Upper lobe of right lung (tissue), 1 donor: Measurements from ENCODE around the gene NELL1. TPM values are rescaled to one million over a fixed set of nuclear protein-coding genes. Genes with fewer than 3 reads are reported as not detected.

Experiments
- ATAC-seq: fragments of 200-7000 bp; cut with Tn5 transposase; one replicate; pipeline ENCODE4 v1.9.1; 2020; ENCODE audit warnings: mild to moderate bottlenecking, moderate library complexity
- DNase-seq: peaks from one replicate; pipeline ENCODE4 v3.0.0-alpha.2; 2020
- H3K27ac ChIP-seq: fragments of 200-600 bp; one replicate; pipeline ENCODE4 v1.8.0; 2022
- H3K27me3 ChIP-seq: fragments of 200-600 bp; one replicate; pipeline ENCODE4 v1.8.0; 2022; ENCODE audit warnings: mild to moderate bottlenecking
- H3K36me3 ChIP-seq: fragments of 200-600 bp; one replicate; pipeline ENCODE4 v1.8.0; 2022
- H3K4me1 ChIP-seq: fragments of 200-600 bp; one replicate; pipeline ENCODE4 v1.8.0; 2022
- H3K4me3 ChIP-seq: fragments of 200-600 bp; one replicate; pipeline ENCODE4 v1.8.0; 2022; ENCODE audit warnings: mild to moderate bottlenecking
- H3K9me3 ChIP-seq: fragments of 200-600 bp; one replicate; pipeline ENCODE4 v1.8.0; 2022
- intact Hi-C: fragments of 100-400 bp; cut with DNase I; formaldehyde crosslinking; loops from one replicate; pipeline ENCODE4 v1.11.0; 2022
- total RNA-seq: library from RNA; stranded (reverse); fragmentation: NEBNext Ultra II Directional; extraction: Animal tissue kit (Norgen Biotek cat#: 25700); gene quantifications from one replicate; pipeline ENCODE4 v1.2.1, GENCODE V29; 2021
- TF ChIP-seq, protein P1 (sequence below): fragments of 200-600 bp; IDR thresholded peaks from one replicate; pipeline ENCODE4 v1.8.0; 2022; ENCODE audit warnings: antibody characterized with exemption
- donor health status: DM: no; HTN: yes; CAD: no; lungs with severe emphysema.

NELL1 gene
- total RNA-seq, 1 donor from 2014 or later = not detected

DNA sequence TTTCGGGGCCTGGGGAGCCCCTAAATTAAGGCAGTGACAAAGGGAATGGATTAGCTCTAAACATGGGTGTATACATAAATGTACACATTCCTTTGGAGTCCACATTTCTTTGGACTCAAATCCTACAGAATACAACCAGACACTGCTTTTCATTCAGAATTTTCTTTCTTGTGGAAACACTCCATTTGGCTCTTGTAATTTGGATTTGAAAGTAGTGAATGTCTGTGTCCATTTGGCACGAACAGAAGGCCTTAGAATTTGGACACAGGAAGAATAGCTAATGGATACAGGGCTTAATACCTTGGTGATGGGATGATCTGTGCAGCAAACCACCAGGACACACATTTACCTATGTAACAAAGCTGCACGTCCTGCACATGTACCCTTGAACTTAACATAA, 399.5 kb downstream of the NELL1 start:
- TF ChIP-seq, protein P1, sequence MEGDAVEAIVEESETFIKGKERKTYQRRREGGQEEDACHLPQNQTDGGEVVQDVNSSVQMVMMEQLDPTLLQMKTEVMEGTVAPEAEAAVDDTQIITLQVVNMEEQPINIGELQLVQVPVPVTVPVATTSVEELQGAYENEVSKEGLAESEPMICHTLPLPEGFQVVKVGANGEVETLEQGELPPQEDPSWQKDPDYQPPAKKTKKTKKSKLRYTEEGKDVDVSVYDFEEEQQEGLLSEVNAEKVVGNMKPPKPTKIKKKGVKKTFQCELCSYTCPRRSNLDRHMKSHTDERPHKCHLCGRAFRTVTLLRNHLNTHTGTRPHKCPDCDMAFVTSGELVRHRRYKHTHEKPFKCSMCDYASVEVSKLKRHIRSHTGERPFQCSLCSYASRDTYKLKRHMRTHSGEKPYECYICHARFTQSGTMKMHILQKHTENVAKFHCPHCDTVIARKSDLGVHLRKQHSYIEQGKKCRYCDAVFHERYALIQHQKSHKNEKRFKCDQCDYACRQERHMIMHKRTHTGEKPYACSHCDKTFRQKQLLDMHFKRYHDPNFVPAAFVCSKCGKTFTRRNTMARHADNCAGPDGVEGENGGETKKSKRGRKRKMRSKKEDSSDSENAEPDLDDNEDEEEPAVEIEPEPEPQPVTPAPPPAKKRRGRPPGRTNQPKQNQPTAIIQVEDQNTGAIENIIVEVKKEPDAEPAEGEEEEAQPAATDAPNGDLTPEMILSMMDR = no peak
- Histone ChIP-seq H3K36me3 (no peaks in the 10 kb centered on the region), H3K27me3 (no peaks in the 10 kb centered on the region), H3K4me1 (no peaks in the 10 kb centered on the region), H3K27ac (no peak overlapping the region), H3K9me3 (no peaks in the 10 kb centered on the region), H3K4me3 (no peak overlapping the region)
- DNase-seq (no peak), ATAC-seq (no peak)
- intact Hi-C loops = no loop called here

DNA sequence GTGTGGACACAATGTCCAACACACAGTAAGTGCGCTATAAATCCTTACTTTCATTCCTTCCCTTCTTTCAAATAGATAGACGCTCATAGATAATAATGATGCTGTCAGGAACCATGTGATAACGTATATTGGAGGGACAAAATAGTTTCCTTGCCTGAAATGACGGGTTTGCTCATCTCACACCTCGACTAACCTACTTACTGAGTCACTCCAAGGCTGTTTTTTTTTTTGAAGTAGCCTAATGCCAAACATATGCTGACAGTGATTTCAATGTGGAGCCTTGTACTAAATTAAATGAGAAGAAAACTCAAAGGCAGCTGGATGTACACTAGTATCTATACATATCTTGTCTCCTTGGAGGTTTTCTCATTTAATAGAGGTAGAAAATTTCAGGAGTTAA, 400.5 kb downstream of the NELL1 start:
- Histone ChIP-seq H3K36me3 (no peaks in the 10 kb centered on the region), H3K27ac (no peak overlapping the region), H3K27me3 (no peaks in the 10 kb centered on the region), H3K4me1 (no peaks in the 10 kb centered on the region), H3K9me3 (no peaks in the 10 kb centered on the region), H3K4me3 (no peak overlapping the region)
- TF ChIP-seq, protein P1 = no peak
- DNase-seq (no peak), ATAC-seq (no peak)
- intact Hi-C loops = no loop called here

GRCh38 chr11:21072558-21072957, 403.2 kb downstream of the NELL1 start:
- TF ChIP-seq, protein P1 = no peak
- ATAC-seq = no peak
- Histone ChIP-seq H3K27me3 (no peaks in the 10 kb centered on the region), H3K27ac (no peak overlapping the region), H3K9me3 (no peaks in the 10 kb centered on the region), H3K36me3 (no peaks in the 10 kb centered on the region), H3K4me1 (no peaks in the 10 kb centered on the region), H3K4me3 (no peak overlapping the region)
- DNase-seq = no peak
- intact Hi-C loops = no loop called here

GRCh38 chr11:21082853-21083252, 413.5 kb downstream of the NELL1 start:
- intact Hi-C loops = no loop called here
- Histone ChIP-seq H3K36me3 (no peaks in the 10 kb centered on the region), H3K27me3 (no peaks in the 10 kb centered on the region), H3K4me1 (no peaks in the 10 kb centered on the region), H3K27ac (no peak overlapping the region), H3K4me3 (no peak overlapping the region), H3K9me3 (no peaks in the 10 kb centered on the region)
- ATAC-seq = no peak
- TF ChIP-seq, protein P1 = no peak
- no peak for DNase-seq

- TF ChIP-seq, protein P1 = no peak
- H3K9me3 ChIP-seq = no peaks in the 10 kb centered on the region
- intact Hi-C loops = no loop called here
- H3K36me3 ChIP-seq = no peaks in the 10 kb centered on the region
- H3K27me3 ChIP-seq = no peaks in the 10 kb centered on the region
- ATAC-seq (no peak), DNase-seq (no peak)
- H3K4me1 ChIP-seq = no peaks in the 10 kb centered on the region
- H3K27ac ChIP-seq = no peak overlapping the region
- H3K4me3 ChIP-seq = no peak overlapping the region
Measured at GRCh38 chr11:21088930-21089329, 419.5 kb downstream of the NELL1 start.

- Histone ChIP-seq H3K27me3 (no peaks in the 10 kb centered on the region), H3K4me3 (no peak overlapping the region), H3K27ac (no peak overlapping the region), H3K4me1 (no peaks in the 10 kb centered on the region), H3K36me3 (no peaks in the 10 kb centered on the region), H3K9me3 (no peaks in the 10 kb centered on the region)
- intact Hi-C loops = no loop called here
- no peak for DNase-seq
- no peak for ATAC-seq
- TF ChIP-seq, protein P1 = no peak
Measured at GRCh38 chr11:21104641-21105040, 435.3 kb downstream of the NELL1 start.
